HepG2 (cell line): ENCODE measurements around the gene SEMA5B. TPM values are rescaled to one million over a fixed set of nuclear protein-coding genes. Genes with fewer than 3 reads are reported as not detected.

Experiments
- CSRNP2 ChIP-seq: sonication (generic); formaldehyde crosslinking; conservative IDR thresholded peaks from 2 replicates; pipeline ENCODE4 v1.8.0; 2022; ENCODE audit warnings: low read depth, missing genetic modification reagents
- GMEB1 ChIP-seq: sonication (generic); formaldehyde crosslinking; IDR thresholded peaks from 2 replicates; pipeline ENCODE4 v1.5.1; 2020; ENCODE audit warnings: missing genetic modification reagents, mild to moderate bottlenecking, borderline replicate concordance
- HIVEP1 ChIP-seq: sonication (generic); formaldehyde crosslinking; IDR thresholded peaks from 2 replicates; pipeline ENCODE4 v1.4.0; 2020; ENCODE audit warnings: mild to moderate bottlenecking, missing genetic modification reagents
- HNRNPUL1 ChIP-seq: fragments of 200-400 bp; formaldehyde crosslinking; IDR thresholded peaks from 2 replicates; pipeline ENCODE4 v1.6.1; 2017; ENCODE audit warnings: low read depth, mild to moderate bottlenecking, low read length, moderate library complexity
- MTF2 ChIP-seq: sonication (generic); formaldehyde crosslinking; IDR thresholded peaks from 2 replicates; pipeline ENCODE4 v1.5.0; 2020; ENCODE audit warnings: missing genetic modification reagents, borderline replicate concordance
- SMAD9 ChIP-seq: sonication (generic); formaldehyde crosslinking; IDR thresholded peaks from 2 replicates; pipeline ENCODE4 v1.5.1; 2020; ENCODE audit warnings: mild to moderate bottlenecking, missing genetic modification reagents
- TARDBP ChIP-seq: sonication (generic); formaldehyde crosslinking; IDR thresholded peaks from 2 replicates; pipeline ENCODE4 v1.8.0; 2022; ENCODE audit warnings: mild to moderate bottlenecking, missing genetic modification reagents
- TCF12 ChIP-seq, 2 experiments: fragments of 450-650 bp in 1 of 2; sonication (generic) in 1 of 2; formaldehyde crosslinking in 1 of 2; IDR thresholded peaks; 2 replicates each; pipeline versions ENCODE4 v1.6.1 to v1.8.0; 2017 to 2022; ENCODE audit warnings: antibody characterized with exemption in 1 of 2, mild to moderate bottlenecking in 1 of 2, missing genetic modification reagents in 1 of 2, moderate library complexity in 1 of 2
- YEATS4 ChIP-seq: sonication (generic); formaldehyde crosslinking; IDR thresholded peaks from 2 replicates; pipeline ENCODE4 v1.4.0; 2020; ENCODE audit warnings: missing genetic modification reagents, borderline replicate concordance
- ZBTB33 ChIP-seq: sonication (generic); formaldehyde crosslinking; IDR thresholded peaks from 2 replicates; pipeline ENCODE4 v1.4.0; 2020; ENCODE audit warnings: missing genetic modification reagents
- ZNF136 ChIP-seq: sonication (generic); formaldehyde crosslinking; IDR thresholded peaks from 2 replicates; pipeline ENCODE4 v1.8.1; 2022; ENCODE audit warnings: low read depth, mild to moderate bottlenecking, moderate library complexity, missing genetic modification reagents
- ZNF333 ChIP-seq: sonication (generic); formaldehyde crosslinking; IDR thresholded peaks from 2 replicates; pipeline ENCODE4 v1.4.0; 2020; ENCODE audit warnings: mild to moderate bottlenecking, missing genetic modification reagents, borderline replicate concordance
- ZNF556 ChIP-seq: sonication (generic); formaldehyde crosslinking; IDR thresholded peaks from 2 replicates; pipeline ENCODE4 v1.4.0; 2020; ENCODE audit warnings: mild to moderate bottlenecking, missing genetic modification reagents, borderline replicate concordance
- ZNF629 ChIP-seq: sonication (generic); formaldehyde crosslinking; conservative IDR thresholded peaks from 2 replicates; pipeline ENCODE4 v1.5.0; 2020; ENCODE audit warnings: missing genetic modification reagents
- polyA plus RNA-seq, 8 experiments: library from polyadenylated mRNA; depleted of rRNA in 3 of 8; stranded (reverse) in 7 of 8; unstranded in 1 of 8; fragments of >200 nt; fragmentation: Illumina TruSeq in 4 of 8; extraction: Trizol in 4 of 8; gene quantifications; 2 replicates each; pipeline versions ENCODE4 v1.2.1 to v1.2.3, GENCODE V29; 2011 to 2016; ENCODE audit warnings: low read depth in 4 of 8, missing spikeins in 1 of 8, mixed read lengths in 1 of 8; ENCODE audit not compliant: insufficient read depth in 1 of 8
- total RNA-seq, 5 experiments: library from RNA; depleted of rRNA; stranded (reverse); fragments of >200 nt; fragmentation: Illumina TruSeq; extraction: Trizol; gene quantifications; 2 replicates each; pipeline ENCODE4 v1.2.3, GENCODE V29; 2016; ENCODE audit warnings: low read depth in 1 of 5
- TF ChIP-seq, protein P1 (sequence below): sonication (generic); formaldehyde crosslinking; IDR thresholded peaks from 2 replicates; pipeline ENCODE4 v1.5.1; 2020; ENCODE audit warnings: mild to moderate bottlenecking, missing genetic modification reagents, moderate library complexity
- TF ChIP-seq, protein P2 (sequence below): sonication (generic); formaldehyde crosslinking; IDR thresholded peaks from 2 replicates; pipeline ENCODE4 v1.4.0; 2020; ENCODE audit warnings: missing genetic modification reagents

The SEMA5B gene
- total and polyA plus RNA-seq, 2 of the 13 experiments (the other 11 are each of a cell fraction or from before 2014, with no cell fraction given), result not detected

DNA sequence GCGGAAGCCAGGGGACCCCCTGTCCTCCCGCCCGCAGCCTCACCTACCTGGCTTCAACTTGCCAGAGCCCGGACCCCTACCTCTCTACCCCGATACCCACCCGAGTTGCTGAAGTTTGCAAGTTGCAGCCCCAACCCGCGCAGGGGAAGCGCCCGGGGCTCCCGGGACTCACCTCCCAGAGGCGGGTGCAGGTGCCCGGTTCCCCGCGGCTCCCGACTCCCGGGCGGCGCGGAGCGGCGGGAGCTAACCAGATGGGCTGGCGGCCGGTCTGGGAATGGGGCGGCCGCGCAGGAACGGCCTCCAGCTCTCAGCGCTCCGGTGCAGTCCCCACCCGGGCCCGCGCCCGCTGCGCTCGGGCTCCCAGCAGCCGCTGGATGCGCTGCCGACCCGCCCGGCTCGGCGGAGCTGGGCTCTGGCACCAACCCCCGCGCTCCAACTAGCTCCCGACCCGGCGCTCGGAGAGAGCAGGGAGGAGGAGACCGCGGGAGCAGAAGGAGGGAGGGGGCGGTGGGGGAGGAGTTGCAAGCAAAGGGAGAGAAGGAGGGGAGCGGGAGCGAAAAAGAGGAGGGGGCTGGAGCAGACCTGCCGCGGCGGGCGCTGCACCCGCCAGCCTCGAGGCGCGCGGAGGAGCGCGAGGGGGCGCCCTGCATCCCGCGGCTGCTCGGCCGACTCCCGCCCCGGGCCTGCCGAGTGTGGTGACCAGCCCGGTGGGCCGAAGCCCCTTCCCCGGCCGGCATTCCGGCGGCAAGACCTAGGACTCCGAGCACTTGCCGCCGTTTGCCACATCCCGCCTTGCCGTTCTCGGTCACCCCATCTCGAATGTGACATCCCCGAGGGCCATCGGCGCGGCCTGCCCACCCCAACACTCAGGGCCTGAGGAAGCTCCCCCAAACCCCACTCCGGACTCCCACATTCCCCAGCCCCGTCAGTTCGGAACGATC, at the start of gene SEMA5B (continued):
- TF ChIP-seq ZNF629 (CRISPR knock-in tag) (no peak), ZNF556 (CRISPR knock-in tag) (no peak), TARDBP (CRISPR knock-in tag) (no peak), SMAD9 (CRISPR knock-in tag) (no peak), HIVEP1 (CRISPR knock-in tag) (peak; percentile 74), GMEB1 (CRISPR knock-in tag) (no peak), TCF12 (IDR thresholded peaks at IDR 0.05) (no peak), TCF12 (CRISPR knock-in tag; IDR thresholded peaks at IDR 0.05) (no peak), ZBTB33 (no peak), YEATS4 (CRISPR knock-in tag) (no peak), ZNF333 (CRISPR knock-in tag) (peak; percentile 70; the same call in 1 of the 2 replicates), HNRNPUL1 (no peak), CSRNP2 (CRISPR knock-in tag) (no peak), ZNF136 (CRISPR knock-in tag) (no peak), MTF2 (CRISPR knock-in tag) (peak; percentile 52)
- TF ChIP-seq, protein P1, sequence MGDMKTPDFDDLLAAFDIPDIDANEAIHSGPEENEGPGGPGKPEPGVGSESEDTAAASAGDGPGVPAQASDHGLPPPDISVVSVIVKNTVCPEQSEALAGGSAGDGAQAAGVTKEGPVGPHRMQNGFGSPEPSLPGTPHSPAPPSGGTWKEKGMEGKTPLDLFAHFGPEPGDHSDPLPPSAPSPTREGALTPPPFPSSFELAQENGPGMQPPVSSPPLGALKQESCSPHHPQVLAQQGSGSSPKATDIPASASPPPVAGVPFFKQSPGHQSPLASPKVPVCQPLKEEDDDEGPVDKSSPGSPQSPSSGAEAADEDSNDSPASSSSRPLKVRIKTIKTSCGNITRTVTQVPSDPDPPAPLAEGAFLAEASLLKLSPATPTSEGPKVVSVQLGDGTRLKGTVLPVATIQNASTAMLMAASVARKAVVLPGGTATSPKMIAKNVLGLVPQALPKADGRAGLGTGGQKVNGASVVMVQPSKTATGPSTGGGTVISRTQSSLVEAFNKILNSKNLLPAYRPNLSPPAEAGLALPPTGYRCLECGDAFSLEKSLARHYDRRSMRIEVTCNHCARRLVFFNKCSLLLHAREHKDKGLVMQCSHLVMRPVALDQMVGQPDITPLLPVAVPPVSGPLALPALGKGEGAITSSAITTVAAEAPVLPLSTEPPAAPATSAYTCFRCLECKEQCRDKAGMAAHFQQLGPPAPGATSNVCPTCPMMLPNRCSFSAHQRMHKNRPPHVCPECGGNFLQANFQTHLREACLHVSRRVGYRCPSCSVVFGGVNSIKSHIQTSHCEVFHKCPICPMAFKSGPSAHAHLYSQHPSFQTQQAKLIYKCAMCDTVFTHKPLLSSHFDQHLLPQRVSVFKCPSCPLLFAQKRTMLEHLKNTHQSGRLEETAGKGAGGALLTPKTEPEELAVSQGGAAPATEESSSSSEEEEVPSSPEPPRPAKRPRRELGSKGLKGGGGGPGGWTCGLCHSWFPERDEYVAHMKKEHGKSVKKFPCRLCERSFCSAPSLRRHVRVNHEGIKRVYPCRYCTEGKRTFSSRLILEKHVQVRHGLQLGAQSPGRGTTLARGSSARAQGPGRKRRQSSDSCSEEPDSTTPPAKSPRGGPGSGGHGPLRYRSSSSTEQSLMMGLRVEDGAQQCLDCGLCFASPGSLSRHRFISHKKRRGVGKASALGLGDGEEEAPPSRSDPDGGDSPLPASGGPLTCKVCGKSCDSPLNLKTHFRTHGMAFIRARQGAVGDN (CRISPR knock-in tag), result peak; percentile 52
- TF ChIP-seq, protein P2, sequence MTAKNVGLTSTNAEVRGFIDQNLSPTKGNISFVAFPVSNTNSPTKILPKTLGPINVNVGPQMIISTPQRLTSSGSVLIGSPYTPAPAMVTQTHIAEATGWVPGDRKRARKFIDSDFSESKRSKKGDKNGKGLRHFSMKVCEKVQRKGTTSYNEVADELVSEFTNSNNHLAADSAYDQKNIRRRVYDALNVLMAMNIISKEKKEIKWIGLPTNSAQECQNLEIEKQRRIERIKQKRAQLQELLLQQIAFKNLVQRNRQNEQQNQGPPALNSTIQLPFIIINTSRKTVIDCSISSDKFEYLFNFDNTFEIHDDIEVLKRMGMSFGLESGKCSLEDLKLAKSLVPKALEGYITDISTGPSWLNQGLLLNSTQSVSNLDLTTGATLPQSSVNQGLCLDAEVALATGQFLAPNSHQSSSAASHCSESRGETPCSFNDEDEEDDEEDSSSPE (CRISPR knock-in tag), result no peak
